Uterus (tissue), 4 donors: ENCODE measurements around the gene RIN2. TPM values are rescaled to one million over a fixed set of nuclear protein-coding genes. Genes with fewer than 3 reads are reported as not detected.

ENCODE experiments used
- DNase-seq, 2 donors: peaks; one replicate each; pipeline ENCODE4 v3.0.0-alpha.2; 2019 to 2020
- H3K27ac ChIP-seq, 2 donors: fragments of 200-600 bp; sonication (generic); 1 replicate in 1 of 2; 2 replicates in 1 of 2; pipeline ENCODE4 v1.5.1; 2016 to 2018
- H3K27me3 ChIP-seq, 2 donors: fragments of 200-600 bp; sonication (generic); one replicate each; pipeline ENCODE4 v1.5.1; 2018 to 2019; ENCODE audit warnings: control low read depth in 1 of 2
- H3K36me3 ChIP-seq, 2 donors: fragments of 200-600 bp; sonication (generic); one replicate each; pipeline ENCODE4 v1.5.1; 2019; ENCODE audit warnings: control low read depth in 1 of 2
- H3K4me1 ChIP-seq, 2 donors: fragments of 200-600 bp; sonication (generic); one replicate each; pipeline ENCODE4 v1.5.1; 2018 to 2019; ENCODE audit warnings: control low read depth in 1 of 2
- H3K4me3 ChIP-seq, 2 donors: fragments of 200-600 bp; sonication (generic); 1 replicate in 1 of 2; 2 replicates in 1 of 2; pipeline ENCODE4 v1.5.1; 2018 to 2019; ENCODE audit warnings: mild to moderate bottlenecking in 1 of 2
- H3K9me3 ChIP-seq, 2 donors: fragments of 200-600 bp; sonication (generic); one replicate each; pipeline ENCODE4 v1.5.1; 2019; ENCODE audit warnings: control low read depth in 1 of 2
- CTCF ChIP-seq, 4 experiments: fragments of 200-600 bp in 2 of 4; fragments of 450-650 bp in 2 of 4; sonication (generic) in 2 of 4; IDR thresholded peaks; one replicate each; pipeline ENCODE4 v1.5.1; 2016 to 2019; ENCODE audit warnings: antibody characterized with exemption in 4 of 4, mild to moderate bottlenecking in 2 of 4, moderate library complexity in 1 of 4
- POLR2A ChIP-seq, 2 donors: fragments of 450-650 bp; IDR thresholded peaks; one replicate each; pipeline ENCODE4 v1.6.1; 2016; ENCODE audit warnings: antibody characterized with exemption in 2 of 2, mild to moderate bottlenecking in 1 of 2, moderate library complexity in 1 of 2
- intact Hi-C: fragments of 100-400 bp; cut with DNase I; formaldehyde crosslinking; loops from one replicate; pipeline ENCODE4 v1.15.1; 2023; ENCODE audit warnings: low total_unique reads
- total RNA-seq, 4 donors: library from RNA; depleted of rRNA in 3 of 4; stranded (reverse); fragments of >200 nt in 3 of 4; gene quantifications; one replicate each; pipeline versions ENCODE4 v1.1.0 to v1.2.4, GENCODE V29; 2014 to 2023
- donor health status: DM: yes; HTN: yes; CAD: no.

The RIN2 gene
- total RNA-seq, 4 donors from 2014 or later, result 29.7 to 77.5 (median 59.6) TPM

- TF ChIP-seq CTCF (IDR thresholded peaks at IDR 0.05) (no peak), POLR2A (IDR thresholded peaks at IDR 0.05) (no peak)
- H3K9me3 ChIP-seq, result no peaks in the 10 kb centered on the region
- no peak overlapping the region for H3K27ac ChIP-seq
- no peaks in the 10 kb centered on the region for H3K4me1 ChIP-seq
- H3K27me3 ChIP-seq, result no peaks in the 10 kb centered on the region
- H3K36me3 ChIP-seq, result no peaks in the 10 kb centered on the region
- no peak for DNase-seq
- intact Hi-C loops, result no loop called here
- no peak overlapping the region for H3K4me3 ChIP-seq
Measured at GRCh38 chr20:19720991-19721390, 37.1 kb upstream of the RIN2 start.

GRCh38 chr20:19723051-19723450 is 35.0 kb upstream of the RIN2 start:
- TF ChIP-seq CTCF (IDR thresholded peaks at IDR 0.05), result no peak
- no peak for TF ChIP-seq POLR2A (IDR thresholded peaks at IDR 0.05)
- Histone ChIP-seq H3K4me1 (no peaks in the 10 kb centered on the region), H3K4me3 (no peak overlapping the region), H3K9me3 (no peaks in the 10 kb centered on the region), H3K27me3 (no peaks in the 10 kb centered on the region), H3K36me3 (no peaks in the 10 kb centered on the region), H3K27ac (no peak overlapping the region)
- no peak for DNase-seq
- intact Hi-C loops, result no loop called here

- H3K27ac ChIP-seq, result no peak overlapping the region
- intact Hi-C loops, result no loop called here
Measured at GRCh38 chr20:19723813-19724430, 34.1 kb upstream of the RIN2 start.

GRCh38 chr20:19725373-19725772 is 32.7 kb upstream of the RIN2 start:
- Histone ChIP-seq H3K36me3 (no peaks in the 10 kb centered on the region), H3K4me1 (no peaks in the 10 kb centered on the region), H3K27ac (no peak overlapping the region), H3K27me3 (no peaks in the 10 kb centered on the region), H3K9me3 (no peaks in the 10 kb centered on the region), H3K4me3 (no peak overlapping the region)
- no peak for DNase-seq
- TF ChIP-seq CTCF (IDR thresholded peaks at IDR 0.05) (no peak), POLR2A (IDR thresholded peaks at IDR 0.05) (no peak)
- intact Hi-C loops, result no loop called here

More at GRCh38 chr20:19723813-19724430, 34.1 kb upstream of the RIN2 start:
- Histone ChIP-seq H3K9me3 (no peaks in the 10 kb centered on the region), H3K4me3 (no peak overlapping the region), H3K4me1 (no peaks in the 10 kb centered on the region), H3K36me3 (no peaks in the 10 kb centered on the region), H3K27me3 (no peaks in the 10 kb centered on the region)
- TF ChIP-seq CTCF (IDR thresholded peaks at IDR 0.05) (no peak), POLR2A (IDR thresholded peaks at IDR 0.05) (no peak)
- no peak for DNase-seq

- intact Hi-C loops, result no loop called here
- H3K4me3 ChIP-seq, result no peak overlapping the region
- TF ChIP-seq POLR2A (IDR thresholded peaks at IDR 0.05), result no peak
- TF ChIP-seq CTCF (IDR thresholded peaks at IDR 0.05), result no peak
- no peaks in the 10 kb centered on the region for H3K4me1 ChIP-seq
- DNase-seq, result no peak
- no peaks in the 10 kb centered on the region for H3K9me3 ChIP-seq
- peak overlapping the region in 1 of 2 donors; percentile 15 for H3K27ac ChIP-seq
- H3K27me3 ChIP-seq, result no peaks in the 10 kb centered on the region
- H3K36me3 ChIP-seq, result no peaks in the 10 kb centered on the region
Measured at GRCh38 chr20:19725814-19726525, 32.1 kb upstream of the RIN2 start.
